HuH-7.5 (cell line): ENCODE measurements around the gene UAP1L1.

ENCODE experiments used
- DNase-seq: peaks from one replicate; pipeline ENCODE4 v3.0.0; 2011; ENCODE audit warnings: low spot score

The UAP1L1 gene

DNA sequence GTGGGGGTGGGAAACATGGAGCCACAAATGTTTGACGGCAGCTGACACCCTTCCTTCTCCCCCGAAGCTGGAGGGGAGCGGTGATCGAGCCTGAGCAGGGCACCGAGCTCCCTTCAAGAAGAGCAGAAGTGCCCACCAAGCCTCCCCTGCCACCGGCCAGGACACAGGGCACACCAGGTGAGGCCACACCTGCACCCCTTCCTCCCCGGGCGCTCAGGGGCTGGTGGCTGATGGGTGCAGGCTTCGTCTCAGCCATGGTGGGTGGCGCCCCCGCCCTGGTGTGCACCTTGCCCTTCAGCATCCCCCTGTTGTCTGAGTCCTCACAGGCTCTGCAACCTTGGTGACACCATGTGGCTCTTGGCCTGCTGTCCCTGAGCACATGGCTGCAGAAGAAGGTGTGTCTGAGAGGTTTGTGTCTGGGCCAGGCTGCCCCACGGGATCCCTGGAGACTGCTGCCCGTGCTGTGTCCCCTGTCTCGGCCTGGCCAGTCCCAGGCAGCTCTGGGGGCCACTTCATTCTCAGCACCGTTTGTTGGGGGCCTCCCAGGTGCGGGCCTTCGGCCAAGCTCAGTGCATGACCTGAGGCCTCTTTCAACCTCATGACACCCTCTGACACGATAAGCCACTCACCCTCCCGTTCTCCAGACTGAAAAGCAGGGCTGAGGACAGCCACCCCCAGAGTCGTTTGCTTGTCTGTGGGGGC lies 20.6 kb downstream of the UAP1L1 start:
- DNase-seq = no peak

DNA sequence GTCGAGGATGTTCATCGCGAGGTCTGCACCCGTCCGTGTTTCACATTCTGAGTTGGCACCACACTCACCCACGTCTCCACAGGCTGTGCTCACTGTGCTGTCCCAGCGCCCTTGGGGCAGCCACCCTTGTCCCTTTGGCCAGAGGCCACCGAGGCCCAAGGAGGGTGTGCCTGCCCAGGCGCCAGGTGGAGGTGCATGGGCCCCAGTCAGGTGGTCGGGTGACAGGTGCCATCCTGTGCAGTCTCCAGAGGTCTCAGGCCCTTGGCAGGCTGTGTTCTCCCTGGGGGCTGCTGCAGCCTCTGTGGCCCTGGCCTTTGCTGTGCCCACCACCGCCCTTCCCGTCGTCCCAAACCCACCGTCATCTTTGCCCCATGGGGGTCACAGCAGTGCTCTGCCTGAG lies 21.9 kb downstream of the UAP1L1 start:
- no peak for DNase-seq

DNA sequence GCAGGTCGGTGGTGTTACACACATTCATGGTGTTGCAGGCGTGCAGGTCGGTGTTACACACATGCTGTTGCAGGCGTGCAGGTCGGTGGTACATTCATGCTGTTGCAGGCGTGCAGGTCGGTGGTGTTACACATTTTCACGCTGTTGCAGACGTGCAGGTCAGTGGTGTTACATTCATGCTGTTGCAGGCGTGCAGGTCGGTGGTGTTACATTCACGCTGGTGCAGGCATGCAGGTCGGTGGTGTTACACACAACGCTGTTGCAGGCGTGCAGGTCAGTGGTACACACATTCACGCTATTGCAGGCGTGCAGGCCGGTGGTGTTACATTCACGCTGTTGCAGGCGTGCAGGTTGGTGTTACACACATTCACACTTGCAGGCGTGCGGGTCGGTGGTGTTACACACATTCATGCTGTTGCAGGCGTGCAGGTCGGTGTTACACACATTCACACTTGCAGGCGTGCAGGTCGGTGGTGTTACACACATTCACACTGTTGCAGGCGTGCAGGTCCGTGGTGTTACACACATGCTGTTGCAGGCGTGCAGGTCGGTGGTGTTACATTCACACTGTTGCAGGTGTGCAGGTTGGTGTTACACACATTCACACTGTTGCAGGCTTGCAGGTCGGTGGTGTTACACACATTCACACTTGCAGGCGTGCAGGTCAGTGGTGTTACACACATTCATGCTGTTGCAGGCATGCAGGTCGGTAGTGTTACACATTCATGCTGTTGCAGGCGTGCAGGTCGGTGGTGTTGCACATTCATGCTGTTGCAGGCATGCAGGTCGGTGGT lies 26.1 kb downstream of the UAP1L1 start:
- no peak for DNase-seq

DNA sequence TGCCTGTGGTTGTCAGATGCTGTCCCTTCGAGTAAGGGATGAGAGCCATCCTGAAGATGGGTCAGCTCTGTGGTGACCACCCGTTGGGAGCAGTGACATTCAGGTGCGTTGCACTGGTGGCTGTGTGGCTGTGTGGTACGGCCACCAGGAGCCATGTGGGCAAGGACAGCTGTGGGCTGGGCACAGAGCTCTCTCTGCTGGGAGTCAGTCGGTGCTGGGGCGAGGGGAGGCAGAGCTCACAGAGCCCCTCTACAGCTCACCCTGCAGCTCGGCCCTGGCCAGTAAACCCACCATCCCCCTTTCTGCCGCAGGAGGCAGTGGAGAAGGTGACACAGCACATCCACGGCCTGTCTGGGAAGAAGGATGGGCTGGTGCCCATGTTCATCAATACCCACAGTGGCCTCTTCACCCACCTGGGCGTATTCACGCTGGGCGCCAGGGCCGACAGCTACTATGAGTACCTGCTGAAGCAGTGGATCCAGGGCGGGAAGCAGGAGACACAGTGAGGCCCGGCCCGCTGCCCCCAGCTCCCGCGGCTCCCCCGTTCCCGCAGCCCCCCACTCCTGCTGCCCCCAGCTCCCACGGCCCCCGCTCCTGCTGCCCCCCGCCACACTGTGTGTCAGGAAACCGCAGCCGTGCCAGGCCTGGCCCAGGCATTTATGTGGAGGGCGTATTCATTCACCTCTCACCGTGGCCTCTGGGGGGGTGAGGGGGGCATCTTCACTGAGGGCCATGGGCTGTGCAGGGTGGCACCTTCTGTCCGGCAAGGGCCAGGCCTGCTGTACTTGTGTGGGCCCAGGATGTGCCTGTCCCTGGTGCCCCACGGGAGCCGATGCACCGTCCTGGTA lies 28.7 kb downstream of the UAP1L1 start:
- no peak for DNase-seq

DNA sequence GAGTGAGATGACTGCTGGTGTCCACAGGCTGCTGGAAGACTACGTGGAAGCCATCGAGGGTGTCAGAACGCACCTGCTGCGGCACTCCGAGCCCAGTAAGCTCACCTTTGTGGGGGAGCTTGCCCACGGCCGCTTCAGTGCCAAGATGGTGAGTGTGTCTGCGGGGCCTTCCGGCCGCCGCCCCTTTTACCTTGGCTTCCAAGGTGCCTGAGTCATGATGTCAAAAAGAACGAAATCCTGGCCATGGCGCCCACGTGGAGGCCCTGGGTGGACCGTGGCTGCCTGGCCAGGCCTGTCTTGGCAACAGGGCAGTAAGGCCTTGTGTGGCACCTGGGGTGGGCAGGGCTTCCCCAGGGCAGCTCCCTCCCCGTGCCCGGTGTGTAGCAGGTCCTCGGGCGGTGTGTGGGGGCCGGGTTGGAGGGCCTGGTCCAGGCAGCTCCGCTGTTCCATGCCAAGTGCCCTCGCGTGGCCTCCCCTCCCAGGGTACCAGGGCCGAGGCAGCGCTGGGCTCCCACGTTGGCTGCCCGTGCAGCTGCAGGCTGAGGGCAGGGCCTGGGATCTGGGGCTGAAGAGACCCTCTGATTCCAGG lies 29.4 kb downstream of the UAP1L1 start:
- no peak for DNase-seq

DNA sequence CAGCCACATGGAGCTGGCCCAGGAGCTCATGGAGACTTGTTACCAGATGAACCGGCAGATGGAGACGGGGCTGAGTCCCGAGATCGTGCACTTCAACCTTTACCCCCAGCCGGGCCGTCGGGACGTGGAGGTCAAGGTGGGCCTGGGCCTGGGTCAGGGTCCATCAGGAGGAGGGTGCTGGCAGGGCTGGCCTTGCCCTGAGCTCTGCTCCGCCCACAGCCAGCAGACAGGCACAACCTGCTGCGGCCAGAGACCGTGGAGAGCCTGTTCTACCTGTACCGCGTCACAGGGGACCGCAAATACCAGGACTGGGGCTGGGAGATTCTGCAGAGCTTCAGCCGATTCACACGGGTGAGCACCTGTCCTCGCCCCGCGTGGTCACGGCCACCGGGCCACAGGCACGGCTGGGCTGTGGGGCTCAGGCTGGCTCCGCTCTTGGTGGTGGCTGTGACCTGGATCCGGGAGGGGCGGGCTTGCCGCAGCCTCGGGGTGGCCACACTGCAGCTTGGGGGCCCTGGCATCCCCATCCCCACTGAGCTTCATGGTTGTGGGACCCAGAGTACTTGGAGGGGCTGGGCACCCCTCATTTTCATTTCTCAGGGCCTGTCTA lies 30.1 kb downstream of the UAP1L1 start:
- no peak for DNase-seq

DNA sequence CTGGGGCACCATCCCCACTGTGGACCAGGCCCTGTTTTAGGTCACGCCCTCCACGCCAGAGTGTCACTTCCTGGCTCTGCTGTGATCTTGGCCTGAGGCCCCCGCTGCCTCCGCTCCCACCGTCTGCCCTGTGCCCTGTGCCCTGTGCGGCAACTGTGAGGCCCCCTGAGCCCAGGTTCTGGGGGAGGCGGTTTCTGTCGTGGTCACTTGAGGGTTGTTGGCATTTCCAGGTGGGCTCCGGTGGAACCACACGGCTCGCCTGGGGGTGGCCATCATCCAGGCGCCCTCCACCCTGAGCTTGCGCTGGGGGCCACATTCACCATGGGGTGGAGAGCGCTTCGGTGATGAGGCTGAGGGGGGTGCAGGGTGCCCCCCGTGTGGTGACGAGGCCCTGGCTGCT lies 30.7 kb downstream of the UAP1L1 start:
- no peak for DNase-seq

DNA sequence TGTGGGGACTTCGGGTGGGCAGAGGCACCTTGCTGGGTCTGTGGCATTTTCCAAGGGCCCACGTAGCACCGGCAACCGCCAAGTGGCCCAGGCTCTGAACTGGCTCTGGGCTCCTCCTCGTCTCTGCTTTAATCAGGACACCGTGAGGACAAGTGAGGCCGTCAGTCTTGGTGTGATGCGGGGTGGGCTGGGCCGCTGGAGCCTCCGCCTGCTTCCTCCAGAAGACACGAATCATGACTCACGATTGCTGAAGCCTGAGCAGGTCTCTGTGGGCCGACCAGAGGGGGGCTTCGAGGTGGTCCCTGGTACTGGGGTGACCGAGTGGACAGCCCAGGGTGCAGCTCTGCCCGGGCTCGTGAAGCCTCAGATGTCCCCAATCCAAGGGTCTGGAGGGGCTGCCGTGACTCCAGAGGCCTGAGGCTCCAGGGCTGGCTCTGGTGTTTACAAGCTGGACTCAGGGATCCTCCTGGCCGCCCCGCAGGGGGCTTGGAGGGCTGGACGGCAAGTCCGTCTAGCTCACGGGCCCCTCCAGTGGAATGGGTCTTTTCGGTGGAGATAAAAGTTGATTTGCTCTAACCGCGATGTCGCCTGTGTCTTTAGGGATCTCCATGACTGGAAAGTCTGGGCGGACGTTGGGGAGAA lies 31.4 kb downstream of the UAP1L1 start:
- no peak for DNase-seq

DNA sequence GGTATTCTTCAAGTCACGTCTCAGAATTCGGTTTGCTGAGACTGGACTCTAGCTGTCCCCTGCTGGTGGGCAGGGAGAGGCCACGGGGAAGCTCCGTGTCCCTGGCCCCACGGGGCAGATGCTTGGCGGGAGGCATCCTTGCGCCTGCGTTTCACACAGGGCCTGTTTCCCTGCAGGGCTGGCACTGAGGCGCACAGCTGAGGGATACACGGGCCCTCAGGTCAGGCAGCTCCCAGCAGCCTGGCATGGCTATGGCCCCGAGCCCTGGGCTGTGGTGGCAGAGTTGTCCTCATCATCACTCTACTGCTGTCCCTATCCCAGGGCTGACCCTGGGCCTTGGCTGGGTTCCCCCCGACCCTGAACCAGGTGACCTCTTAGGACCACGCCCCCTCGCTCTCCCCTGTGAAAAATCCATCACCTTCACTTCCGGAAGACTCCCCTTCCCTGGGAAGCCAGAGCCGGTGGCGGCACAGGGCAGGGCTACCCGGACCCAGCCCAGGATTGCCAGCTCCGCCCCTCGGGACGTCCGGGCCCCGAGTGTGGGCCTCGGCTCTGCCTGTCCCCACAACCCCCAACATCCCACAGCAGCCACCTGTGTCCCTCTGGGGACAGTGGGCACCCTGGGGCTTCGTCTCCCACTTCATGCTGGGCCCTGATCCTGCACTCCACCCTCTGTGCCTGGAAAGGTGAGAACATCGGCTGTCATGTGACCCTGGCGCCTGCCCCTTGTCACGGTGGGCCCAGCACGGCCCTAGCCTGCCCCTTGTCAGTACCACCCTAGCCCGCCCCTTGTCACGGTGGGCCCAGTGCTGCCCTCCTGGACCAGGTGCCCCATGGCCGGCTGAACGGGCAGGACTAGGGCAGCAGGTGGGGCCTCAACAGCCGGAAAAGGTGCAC lies 32.2 kb downstream of the UAP1L1 start:
- no peak for DNase-seq

DNA sequence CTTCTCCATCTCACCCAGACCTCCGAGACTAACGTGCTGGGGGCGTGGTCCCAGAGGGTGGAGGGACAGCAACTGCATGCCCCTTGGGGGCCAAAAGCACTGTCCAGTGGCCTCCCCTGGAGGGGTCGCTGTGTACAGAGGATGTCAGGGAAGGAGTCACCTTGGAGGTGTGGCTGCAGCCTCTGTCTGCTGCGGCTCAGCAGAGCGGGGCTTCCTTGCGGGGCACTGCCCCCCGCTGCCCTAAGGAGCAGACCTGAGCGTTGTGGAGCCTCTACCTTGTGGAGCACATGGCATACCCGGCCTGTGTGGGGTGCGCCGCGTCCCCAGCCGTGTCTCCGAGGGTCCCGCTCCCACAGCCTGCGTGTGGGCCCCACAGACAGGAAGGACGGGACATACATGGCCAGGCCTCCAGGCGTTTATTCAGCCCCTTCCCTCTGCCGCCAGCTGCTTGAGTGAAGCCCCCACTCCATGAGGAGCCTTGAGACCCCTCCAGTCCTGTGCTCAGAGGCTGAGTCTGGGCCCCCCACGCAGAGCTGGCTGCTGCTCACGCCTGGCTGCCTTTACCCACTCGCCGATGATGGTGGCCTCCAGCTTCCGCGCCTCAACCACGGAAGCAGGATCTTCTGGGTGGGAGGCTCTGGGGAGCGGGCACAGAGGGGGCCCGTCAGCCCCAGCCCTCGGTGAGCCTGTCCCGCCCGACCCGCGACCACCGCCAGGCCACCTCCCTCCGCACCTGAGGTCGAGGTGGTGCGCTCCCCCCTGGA lies 33.0 kb downstream of the UAP1L1 start:
- DNase-seq = no peak

DNA sequence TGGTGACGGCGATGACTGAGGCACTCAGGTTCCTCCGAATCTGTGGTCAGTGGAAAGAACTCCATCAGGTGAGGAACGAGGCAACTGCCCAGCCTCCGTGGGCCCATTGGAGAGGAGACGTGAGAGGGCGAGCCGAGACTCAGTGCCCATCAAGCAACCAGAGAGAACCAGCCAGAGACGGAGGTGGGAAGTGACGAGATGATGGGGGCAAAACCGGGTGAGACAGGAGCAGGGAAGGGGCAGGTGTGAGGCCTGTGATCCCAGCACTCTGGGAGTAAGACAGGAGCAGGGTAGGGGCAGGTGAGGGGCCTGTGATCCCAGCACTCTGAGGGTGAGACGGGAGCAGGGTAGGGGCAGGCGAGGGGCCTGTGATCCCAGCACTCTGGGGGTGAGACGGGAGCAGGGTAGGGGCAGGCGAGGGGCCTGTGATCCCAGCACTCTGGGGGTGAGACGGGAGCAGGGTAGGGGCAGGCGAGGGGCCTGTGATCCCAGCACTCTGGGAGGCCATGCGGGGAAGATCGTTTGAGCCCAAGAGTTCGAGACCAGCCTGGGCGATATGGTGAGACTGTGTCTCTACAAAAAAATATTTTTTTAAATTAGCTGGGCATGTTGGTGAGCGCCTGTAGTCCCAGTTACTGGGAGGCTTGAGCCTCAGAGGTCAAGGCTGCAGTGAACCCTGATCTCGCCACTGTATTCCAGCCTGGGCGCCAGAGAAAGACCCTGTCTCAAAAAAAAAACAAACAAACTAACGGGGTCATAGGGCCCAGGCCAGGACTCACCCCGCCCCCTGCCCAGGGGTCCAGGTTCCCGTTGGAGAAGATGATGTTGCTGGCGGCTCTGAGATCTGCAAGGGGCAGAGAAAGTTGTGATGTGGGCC lies 33.8 kb downstream of the UAP1L1 start:
- DNase-seq = no peak

DNA sequence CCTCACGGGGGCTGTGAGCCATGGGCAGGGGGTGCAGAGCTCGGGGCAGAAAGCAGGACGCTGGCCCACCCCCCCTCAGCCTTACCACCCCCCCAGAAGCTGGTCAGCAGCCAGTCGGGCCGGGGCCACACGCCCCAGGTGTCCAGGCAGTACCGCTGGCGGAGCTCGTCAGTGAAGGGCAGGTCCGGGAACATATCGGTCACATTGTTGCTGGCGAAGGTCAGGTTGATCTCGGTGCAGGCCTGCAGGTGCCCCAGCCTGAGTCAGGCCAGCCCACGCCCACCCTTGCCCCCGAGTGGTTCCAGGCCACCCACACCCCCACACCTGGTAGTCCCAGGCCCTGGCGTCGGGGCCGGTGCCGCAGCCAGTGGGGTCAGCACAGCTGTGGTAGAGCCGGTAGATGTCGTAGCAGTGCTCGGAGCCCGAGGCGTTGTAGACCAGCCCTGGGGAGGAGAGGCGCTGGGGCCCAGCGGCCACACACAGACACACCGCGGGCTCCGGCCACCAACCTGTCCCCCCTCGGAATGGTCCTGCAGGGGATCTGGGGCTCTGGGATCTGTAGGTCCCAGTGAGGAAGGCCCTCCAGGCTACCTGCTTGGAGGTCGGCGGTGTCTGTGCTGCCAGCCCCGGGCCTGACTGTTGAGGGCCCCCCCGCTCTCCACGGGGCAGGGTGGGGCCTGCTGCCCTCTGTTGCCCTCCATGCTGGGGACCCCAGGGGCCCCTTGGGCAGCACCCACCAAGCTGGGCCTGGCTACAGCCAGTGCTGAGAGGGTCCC lies 34.7 kb downstream of the UAP1L1 start:
- DNase-seq = no peak

DNA sequence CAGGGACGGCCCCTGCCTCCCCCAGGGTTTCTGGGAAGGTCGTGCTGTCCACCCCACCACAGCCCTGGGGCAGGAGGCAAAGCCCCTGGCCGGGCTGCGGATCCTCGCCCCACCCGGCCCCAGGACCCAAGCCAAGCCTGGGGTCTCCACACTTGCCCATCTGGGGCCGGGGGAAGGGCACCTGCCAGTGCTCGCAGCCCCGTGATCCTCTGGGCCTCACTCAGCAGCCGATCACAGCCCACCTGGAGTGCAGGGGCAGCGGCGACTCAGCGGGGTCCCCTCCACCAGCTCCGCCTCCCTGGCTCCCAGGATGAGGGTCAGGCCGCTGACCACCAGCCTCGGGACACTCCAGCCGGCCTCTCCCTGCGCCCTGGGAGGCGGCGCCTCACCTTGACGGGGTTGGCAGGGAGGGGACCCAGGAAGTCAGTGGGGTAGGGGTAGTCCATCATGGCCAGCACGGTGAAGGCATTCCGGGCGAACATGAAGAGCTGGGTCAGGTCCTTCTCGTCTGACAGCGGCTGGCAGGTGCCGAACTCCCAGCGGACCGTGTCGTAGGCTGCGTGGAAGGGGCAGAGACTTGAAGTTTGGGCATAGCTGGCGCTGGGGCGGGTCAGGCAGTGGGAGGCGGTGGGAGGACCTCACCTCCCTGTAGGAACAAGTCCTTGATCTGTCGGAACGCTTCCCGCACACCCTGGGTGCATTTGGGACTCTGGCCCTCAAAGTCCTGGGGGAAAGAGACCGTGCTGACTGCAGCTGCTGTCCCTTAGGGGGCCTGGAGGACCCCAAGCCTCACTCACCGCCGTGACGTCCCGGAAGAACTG lies 35.5 kb downstream of the UAP1L1 start:
- DNase-seq = no peak

DNA sequence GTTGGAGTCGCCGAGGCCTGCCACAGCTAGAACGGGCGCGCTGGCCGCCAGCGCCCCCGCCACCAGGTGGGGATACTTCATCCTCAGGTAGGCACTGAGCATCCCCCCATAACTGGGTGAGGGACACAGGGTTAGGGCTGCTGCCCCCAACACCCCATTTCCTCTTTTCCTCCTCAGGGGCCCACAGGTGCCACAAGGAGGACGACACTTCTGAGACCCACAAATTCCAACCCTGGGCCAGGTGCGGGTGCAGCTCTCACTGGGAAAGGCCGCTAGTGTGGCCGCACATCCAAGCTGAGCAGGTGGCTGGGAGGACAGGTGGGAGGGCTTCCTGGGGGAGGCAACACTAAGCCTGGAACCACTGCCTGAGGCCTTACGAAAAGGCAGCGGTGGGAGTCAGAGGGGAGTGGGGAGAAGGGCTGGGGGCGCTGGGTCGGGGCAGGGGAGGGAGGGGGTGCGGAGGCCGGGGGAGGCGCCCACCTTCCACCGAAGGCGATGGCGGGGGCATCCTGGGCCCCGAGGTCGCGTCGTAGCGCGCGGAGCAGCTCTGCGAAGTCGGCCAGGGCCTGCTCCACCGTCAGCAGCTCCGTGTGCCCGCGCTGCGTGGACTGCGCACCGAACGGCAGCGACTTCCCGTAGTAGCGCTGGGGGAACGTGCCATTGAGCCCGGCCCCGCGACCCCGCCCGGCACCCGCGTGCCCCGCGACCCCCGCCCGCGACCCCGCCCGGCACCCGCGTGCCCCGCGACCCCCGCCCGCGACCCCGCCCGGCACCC lies 36.3 kb downstream of the UAP1L1 start:
- DNase-seq = no peak

DNA sequence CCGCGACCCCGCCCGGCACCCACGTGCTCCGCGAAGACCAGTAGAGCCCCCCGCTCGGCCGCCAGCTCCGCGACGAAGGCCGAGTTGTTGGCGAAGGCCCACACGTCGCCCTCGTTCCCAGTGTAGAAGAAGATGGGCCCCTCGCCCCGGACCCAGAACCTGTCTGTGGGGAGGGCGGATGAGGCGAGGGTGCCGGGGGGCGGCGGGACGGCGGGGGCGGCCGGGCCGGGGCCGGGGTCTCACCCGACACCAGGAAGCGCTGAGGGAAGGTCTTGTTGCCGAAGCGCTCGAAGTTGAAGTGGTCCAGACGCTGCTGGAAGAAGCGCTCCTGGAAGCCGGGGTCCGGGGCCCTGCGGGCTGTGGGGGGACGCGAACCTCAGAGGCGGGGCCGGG lies 36.9 kb downstream of the UAP1L1 start:
- no peak for DNase-seq
